Inflammatory macrophage treated with lipopolysaccharide for 4 hours (primary cell): ENCODE data around the gene AK3.
A peak's percentile ranks its signal among the peaks of the same experiment; 100 is the strongest.

Source experiments
- DNase-seq: peaks from one replicate; pipeline ENCODE4 v3.0.0-alpha.2; 2020

The AK3 gene

DNA sequence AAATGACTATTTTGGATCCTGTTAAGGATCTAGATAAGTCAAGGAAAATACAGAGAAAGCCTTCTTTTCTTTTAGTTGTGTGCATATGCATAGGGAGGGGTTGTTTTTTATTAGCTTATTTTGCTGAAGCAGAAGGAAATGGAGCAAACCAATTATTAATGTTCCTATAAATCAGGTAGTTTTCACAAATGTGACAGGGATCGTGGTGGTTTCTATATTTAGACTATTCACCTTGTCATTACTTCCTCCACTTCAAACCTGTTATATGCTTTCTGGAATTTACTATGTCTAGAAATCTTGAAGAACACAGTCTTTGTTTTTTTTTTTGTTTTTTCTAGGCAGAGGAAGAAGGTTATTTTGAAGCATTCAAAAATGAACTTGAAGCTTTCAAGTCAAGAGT is 39.5 kb downstream of the AK3 start:
- no peak for DNase-seq

DNA sequence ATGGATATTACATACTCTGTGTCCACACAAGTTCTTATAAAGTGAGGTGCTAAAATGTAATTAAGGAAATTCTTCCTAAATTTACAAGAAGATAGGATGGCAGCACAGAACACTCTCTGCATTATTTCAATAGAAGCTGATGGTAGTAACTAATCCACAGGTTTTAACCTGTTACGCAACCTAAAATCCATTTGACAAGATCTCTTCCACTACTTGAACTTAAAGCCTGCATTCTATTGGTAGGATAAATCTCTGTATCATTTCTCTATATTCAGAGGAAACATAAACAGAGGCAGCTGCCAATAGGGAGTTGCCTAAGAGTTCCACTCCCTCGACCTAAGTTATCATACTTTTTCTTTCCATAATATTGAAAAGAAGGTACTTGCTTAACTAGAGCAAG is 40.1 kb downstream of the AK3 start:
- no peak for DNase-seq

DNA sequence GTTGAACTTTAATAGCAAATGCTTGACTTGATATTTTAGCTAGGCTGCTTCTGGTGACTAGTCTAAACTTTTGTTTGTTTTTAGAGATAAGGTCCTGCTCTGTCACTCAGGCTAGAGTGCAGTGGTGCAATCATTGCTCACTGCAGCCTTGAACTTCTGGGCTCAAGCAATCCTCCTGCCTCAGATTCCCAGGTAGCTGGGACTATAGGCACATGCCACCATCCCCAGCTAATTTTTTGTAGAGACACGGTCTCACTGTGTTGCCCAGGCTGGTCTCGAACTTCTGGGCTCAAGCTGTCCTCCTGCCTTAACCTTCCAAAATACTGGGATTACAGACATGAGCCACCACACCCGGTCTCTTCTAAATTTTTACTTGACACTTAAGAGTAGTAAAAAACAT is 40.9 kb downstream of the AK3 start:
- DNase-seq, result no peak

DNA sequence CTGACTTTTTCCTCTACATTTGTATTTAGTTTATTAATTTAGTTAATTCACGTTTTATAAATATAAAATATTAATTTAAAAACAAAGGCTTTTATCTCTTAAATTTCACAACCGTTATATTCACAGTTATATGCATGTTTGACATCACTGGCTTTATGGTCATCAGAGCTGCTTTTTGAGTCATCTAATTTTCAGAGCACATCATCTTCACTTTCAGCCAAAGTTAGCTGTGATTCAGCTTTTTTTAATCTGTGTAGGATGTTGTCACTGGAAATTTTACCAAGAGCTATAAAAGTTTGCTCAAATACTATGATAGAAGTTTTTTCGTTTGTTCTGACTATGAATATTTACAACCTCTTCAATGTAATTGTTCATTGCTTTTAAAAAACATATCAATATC is 49.2 kb downstream of the AK3 start:
- DNase-seq, result no peak

DNA sequence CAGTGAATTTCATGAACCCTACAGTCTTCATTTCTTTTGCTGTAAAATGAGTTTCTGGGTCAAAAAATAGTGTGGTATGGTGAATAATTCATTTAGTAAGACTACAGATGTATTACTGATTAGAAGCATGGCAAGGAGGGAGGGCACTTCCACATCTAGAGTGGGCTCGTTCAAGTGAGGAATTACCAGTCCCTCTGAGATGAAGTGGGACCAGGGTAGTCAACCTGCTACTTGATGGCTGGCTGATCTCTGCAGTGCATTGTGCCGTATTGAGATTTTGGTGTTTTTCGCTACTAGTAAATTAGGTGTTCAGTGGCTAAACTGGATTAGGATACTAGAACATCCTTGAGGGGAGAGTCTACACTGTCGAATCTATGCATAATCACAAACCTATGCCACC is 50.9 kb downstream of the AK3 start:
- no peak for DNase-seq

DNA sequence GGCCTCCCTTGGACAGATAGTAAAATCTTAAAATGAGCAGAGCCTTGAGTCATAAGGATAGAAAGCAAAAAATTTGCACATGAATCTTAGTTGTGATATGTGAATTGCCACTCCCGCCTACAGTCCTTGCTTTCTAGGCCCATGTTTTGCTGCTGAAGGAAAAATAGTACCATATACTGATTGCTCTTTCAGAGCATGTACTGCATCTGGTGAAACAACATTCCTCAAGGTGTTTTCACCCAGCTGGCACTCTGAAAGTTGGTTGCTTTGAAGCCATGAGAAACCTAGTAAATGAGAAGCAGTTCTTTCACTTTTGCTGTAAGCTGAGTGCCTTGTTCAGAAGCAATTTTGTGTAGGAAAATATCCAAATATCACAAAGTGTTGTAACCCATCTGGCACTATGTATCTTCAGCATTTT is 51.3 kb downstream of the AK3 start:
- DNase-seq, result no peak

DNA sequence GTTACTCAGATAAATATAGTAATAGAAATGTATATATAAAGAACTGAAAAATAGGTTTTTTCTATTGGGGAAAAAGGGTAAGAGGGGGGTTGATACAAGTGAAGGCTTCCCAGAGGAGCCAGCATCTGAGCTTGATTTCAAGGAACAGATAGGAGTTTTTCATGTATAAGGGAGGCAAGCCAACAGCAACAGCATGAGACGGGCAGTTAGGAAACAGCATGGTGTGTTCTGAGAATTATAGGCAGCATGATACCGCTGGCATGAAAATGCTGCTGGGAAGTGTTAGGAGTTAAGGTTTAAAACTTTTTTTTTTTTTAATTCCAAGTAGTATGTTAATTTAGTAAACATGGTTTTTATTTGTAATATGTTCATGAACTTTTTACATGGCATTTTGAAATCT is 52.0 kb downstream of the AK3 start:
- no peak for DNase-seq

DNA sequence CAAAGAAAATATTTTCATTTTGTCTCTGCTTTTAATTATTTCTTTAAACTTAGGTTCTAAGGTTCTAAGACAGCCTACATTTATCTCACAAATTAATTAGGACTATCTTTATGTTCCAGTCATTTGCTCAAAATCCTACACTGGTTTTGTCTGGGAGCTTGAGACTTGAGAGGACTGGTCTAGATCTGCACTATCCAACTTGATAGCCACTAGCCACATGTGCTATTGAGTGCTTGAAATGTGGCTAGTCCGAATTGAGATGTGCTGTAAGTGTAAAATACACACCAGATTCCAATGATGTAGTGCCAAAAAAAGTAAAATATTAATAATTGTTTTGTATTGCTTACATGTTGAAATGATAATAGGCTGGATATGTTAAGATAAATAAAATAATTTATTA is 54.4 kb downstream of the AK3 start:
- no peak for DNase-seq

DNA sequence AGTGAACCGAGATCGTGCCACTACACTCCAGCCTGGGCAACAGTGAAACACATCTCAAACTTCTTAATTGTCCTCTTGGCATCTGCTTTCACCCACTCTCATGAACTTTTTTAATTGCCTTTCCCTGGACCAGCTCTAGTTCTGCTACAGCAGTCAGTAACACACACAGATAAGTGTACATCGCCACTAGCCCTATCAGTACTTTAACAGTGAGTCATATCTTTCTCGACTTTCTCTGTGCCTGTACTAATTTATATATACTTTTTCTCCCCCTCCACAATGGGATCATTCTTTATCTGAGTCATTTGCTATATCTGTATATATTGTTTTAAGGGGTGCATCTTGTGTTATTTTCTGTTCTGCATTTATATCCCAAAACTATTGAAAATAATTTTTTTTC is 54.9 kb downstream of the AK3 start:
- DNase-seq, result no peak

DNA sequence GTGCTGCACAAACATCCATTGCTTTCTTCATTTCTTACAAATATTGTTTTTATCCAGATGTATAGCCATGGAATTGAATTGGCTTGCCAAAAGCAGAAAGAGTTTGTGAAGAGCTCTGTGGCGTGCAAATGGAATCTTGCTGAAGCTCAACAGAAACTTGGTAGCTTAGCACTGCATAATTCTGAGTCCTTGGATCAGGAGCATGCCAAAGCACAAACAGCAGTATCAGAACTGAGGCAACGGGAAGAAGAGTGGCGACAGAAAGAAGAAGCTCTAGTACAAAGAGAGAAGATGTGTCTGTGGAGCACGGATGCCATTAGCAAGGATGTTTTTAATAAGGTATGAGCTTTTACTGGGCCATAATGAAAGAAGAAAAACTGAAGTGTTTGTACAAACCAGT is 56.2 kb downstream of the AK3 start:
- DNase-seq, result no peak

DNA sequence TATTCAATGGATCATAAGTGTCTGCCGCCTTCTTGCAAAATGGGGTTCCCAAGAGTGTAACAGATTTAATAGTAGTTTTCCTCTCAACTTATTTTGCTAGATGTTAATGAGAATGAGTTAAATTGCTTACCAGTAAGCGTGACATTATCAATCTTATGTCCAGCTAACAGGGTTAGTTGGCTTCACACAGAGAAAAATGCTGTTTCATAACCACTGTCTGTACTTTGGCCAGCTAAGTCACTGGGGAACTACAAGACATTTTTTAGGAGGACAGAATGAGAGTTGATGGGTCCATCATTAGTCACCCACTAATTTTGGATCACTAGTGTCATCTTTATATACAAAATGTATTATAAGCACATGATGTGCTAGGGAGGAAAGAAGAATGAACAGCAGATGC is 60.3 kb downstream of the AK3 start:
- peak; percentile 80 for DNase-seq

DNA sequence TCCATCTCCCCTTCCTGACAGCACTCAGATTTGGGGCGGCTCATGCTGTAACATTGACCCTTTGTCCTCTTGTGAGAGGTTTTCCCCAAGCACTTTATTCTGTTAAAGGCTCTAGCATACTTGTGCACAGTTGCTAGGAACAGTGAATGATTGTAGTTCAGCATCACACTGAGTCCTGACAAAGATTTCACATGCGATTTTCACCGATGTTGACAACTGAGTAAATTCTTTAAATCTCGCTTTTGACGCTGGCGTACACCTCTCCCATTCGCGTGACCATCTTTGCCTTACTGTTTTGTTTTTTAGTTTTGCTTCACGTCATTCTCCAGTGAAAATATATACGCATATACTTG is 60.9 kb downstream of the AK3 start:
- DNase-seq, result peak; percentile 15

DNA sequence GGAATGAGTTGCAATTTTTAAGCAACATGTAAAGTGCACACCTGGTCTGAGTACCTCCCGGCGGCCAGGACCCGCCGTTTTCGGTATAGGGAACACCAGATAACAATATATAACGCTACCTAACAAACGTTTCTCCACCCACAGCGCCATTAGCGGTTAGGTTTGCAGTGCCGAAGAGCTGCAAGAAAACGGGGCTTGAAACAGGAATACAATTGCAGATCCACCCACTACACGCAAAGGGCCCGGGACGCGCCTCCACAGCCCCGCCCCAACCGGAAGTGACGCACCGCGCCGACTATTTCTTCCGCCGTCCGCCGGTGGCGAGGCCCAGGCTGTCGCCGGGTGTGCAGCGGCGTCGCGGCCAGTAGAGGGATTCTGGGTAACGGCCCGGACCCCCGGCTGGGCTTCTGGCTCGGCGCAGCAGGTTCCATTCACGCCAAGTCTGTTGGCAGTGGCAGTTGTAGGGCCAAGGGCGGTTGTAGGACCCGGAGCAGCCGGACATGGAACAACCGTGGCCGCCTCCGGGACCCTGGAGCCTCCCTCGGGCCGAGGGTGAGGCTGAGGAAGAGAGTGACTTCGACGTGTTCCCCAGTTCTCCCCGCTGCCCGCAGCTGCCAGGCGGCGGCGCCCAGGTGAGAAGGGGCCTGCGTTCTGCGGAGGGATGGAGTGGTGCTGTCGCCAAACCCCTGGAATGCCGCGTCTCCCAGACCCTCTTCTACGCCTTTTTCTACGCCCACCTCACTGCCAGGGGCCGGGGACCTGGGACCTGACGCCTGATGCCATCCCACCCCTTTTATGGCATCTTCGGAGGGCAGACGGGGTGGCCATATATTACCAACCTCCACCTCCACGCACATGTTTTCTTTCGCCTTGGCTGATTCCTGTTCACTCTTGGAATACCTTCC is 61.5 kb downstream of the AK3 start, which contains the start of gene CDC37L1:
Gene CDC37L1, plus strand, starts transcription at position 302 of the 905 bp plus-strand sequence. Its CDS starts 199 bp downstream, at position 501.
- DNase-seq, result peak; percentile 96

DNA sequence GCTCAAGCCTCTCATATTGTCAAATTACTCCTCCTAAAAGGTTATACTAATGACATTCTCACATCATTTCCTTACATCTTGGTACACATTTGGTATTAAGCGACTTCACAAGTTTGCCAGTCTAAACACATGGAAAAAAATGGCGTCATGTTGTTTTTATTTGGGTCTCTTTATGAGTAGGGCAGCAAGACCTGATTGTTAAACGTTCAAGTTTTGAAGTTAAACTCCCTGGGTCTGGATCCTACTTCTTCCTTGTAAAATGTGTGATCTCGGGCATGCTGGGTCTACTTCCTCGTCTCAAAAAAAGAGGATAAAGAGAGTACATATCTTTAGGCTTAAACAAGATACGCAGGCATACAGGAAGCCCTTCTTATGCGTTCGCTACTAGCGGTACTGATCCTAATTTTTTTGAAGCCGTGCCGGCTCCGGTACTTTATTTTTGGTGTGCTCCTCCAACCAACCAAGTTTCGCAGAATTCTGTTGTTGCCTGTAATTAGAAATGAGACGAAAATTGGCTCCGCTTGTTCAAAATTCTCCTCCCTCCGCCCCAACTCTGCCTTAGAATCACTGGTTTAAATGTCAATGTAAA is 62.2 kb downstream of the AK3 start:
- DNase-seq, result peak; percentile 42

DNA sequence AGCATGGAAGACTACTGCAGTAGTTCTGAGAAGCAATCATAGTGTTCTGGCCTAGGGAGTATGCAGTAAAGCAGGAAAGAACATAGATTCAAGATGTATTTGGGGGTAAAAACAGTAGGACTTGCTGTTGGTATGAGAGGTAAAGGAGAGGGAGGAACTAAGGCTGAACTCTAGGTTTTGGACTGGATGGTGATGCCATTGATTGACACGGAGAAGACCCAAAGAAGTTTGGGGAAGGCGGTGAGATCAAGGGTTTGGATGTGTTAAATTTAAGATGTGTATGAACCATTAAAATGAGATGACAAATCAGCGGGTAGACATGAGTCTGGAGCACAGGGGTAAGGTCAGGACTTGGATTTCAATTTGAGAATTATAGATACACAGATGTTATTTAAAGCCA is 63.6 kb downstream of the AK3 start:
- DNase-seq, result no peak

DNA sequence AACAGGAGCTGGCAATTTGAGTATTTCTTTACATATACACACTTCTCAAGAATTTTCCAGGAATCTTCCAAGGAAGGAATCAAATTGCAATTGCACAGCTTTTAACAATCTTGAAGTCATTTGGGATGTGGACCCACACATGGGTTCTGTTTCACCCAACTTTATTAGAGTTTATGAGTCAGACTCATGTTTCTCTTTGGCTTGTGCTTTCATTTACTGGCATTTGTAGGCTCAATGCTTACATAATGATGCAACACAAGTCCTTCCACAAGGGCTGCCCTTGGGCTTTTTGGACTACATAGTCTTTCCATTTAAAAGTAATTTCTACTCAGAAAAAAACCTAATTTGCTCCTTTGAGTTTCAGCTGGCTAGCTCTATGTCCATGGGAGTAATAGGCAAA is 66.2 kb downstream of the AK3 start:
- DNase-seq, result peak; percentile 47

DNA sequence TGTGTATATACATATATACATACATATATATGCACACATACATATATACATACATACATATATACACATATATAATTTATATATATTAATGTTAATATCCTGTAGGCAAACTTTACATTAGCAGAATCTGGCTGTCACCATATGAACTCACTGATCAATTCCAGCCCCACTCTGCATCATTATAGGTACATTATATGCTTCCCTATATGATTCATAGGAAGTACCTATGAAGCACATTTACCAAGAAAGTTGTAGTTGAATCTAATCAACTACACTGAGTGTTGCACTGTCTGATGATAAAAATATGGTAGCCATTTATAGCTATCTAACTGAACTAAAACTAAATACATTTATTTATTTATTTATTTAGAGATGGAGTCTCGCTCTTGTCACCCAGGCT is 69.3 kb downstream of the AK3 start:
- no peak for DNase-seq

DNA sequence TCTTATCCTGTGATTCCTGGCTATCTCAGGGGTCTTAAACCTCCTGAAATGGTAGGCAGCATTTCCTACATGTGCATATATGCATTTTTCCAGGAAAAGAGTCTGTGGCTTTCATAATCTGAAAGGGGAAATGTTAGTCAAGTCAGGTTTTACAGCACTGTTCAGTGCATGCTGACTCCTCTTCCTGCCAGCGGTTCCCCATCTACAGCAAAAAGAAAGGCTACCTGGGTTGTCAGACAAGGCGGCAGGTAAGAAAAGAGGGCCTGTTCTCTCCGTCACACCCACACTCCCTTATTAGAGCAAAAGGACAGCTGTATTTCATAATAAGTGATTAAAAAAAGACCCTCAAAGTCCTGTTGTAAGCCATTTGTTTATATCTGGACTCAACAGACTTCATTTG is 70.4 kb downstream of the AK3 start:
- DNase-seq, result no peak

DNA sequence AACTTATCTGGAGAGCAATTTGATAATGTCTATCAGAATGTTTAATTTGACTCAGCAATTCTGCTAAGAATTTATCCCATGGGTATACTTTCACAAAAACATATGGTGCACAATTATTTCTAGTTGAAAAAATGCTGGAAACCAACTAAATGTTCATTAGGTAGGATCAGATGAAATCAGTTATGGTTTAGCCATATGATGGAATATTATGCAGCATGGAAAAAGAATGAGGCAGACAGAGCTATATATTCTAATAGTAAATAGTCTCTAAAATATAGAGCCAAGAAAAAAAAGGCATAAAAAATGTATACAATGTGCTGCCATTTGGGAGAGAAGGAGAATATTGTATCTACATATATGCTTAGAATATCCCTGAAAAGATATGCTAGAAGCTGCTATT is 71.1 kb downstream of the AK3 start:
- no peak for DNase-seq

DNA sequence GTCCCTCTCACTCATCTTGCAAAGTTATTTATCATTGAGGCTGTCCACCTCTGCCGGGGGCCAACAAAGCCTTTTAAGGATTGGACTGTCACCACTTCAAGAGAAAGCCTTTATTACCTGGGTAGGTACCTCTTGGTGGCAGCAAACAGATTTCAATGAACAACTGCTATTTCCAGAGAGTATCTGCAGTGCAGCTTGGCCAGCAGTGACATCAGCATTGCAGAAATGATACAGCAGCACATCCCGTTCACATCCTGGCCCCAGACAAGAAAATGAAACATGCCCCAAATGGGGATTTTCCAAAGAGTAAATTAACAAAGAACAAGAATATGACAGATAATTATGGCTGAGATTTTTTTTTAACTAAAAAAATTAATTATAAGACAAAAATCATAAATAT is 72.4 kb downstream of the AK3 start:
- DNase-seq, result no peak

DNA sequence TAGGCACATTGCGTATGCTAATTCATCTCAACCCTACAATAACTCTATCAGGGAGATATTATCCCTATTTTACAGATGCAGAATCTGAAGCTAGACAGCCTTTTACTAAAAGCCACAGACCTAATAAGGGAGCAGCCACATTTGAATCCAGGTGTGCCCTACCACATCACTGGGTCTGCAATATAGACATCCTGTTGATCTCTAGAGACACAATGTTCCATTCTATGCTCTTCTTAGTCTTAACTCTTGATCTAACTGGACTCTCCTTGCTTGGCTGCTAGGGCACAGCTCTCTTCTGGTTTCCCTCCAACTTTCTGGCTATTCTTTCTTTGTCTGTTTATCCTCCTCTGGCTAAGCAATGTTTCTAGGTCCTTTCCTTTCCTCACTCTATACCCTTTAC is 73.3 kb downstream of the AK3 start:
- DNase-seq, result no peak

DNA sequence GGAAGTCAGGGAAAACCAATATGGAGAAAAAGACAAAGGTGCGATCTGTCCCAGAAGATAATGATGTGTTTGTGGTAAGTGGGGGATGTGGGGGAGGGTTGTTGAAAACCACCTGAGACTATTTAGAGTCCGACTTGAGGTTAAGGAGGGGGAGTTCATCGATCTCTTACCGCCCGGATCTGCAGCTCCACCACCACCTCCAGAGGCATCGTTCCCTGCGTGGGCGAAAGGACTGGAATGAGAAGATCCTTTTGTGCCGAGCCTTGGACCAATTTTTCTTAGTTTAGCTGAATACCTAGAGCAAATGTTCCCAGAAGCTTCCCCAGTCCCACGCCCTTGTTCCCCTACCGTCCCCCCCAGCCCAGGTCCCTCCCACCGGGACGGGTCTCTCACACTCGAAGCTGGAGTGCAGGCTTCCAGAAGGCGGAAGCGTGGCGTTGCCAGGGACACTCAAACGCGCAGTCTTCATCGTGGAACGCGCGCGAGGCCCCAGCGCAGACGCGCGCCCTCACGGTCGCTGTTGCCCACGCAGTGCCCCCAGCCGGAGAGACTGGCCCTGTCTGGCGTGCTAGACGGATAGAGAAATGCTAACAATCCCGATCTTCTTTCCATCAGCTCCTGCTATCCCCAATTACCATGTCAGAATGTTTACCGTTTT is 74.8 kb downstream of the AK3 start, which contains the start of gene SPATA6L:
Gene SPATA6L, minus strand, starts transcription at position 439 of the 658 bp plus-strand sequence. Its CDS starts 230 bp downstream, at position 209.
- DNase-seq, result peak; percentile 45

DNA sequence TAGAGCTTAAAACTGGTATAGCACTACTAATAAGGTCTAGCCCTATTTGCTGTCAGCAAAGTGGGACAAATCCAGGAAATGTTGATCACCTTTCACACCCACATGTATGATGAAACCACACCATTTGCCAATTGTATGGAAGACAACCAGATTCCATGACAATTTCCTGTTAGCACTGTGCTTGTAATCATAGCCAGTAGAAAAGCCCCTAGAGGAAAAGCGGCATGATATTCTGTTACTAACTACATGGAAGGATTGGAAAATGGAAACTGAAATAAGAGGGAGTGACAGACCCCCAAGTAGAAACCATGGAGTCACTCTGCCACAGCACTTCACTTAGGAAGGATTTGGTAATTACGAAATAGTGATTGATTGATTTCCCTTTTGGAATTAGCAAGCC is 75.6 kb downstream of the AK3 start:
- DNase-seq, result no peak

DNA sequence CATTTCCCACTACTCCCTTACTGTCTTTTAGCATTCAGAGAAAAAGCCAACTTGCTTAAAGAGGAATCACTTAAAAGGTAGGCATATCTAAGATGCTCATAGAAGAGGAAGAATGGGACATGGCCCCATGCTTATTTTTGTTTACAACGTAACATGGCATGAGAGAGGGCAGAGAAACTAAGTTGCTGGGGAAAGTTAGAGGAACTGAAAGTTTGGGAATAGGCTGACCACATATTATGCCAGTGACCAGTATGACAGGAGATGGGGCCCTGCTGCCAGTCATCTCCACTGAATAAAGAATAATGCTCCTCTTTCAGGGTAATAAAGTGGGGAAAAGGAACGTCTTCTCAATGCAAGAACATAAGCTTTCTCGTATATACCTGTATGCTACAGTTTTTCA is 77.0 kb downstream of the AK3 start:
- DNase-seq, result peak; percentile 74
